RWPE1 (cell line): Measurements from ENCODE around the gene COPZ1.
A peak's percentile ranks its signal among the peaks of the same experiment; 100 is the strongest.

Experiments
- CTCF ChIA-PET: fragments of 350-600 bp; sonication (Branson Sonifier 250); formaldehyde crosslinking; extraction: SDS; loops from one replicate; lab custom pipeline; 2021; lab: Yijun Ruan, JAX
- POLR2A ChIA-PET: fragments of 400-600 bp; formaldehyde crosslinking; extraction: SDS; loops from one replicate; lab custom pipeline; 2020; ENCODE audit warnings: antibody characterized with exemption; ENCODE audit not compliant: low non-redundant PET; lab: Yijun Ruan, JAX
- DNase-seq: peaks from one replicate; pipeline ENCODE4 v3.0.0; 2012; ENCODE audit warnings: low spot score
- H3K27ac ChIP-seq: fragments of 450-650 bp; 2 replicates; pipeline ENCODE4 v1.5.1; 2017
- TF ChIP-seq, protein P1 (sequence below): fragments of 450-650 bp; conservative IDR thresholded peaks from 2 replicates; pipeline ENCODE4 v1.5.1; 2017; ENCODE audit warnings: low read depth, mild to moderate bottlenecking

Gene COPZ1

DNA sequence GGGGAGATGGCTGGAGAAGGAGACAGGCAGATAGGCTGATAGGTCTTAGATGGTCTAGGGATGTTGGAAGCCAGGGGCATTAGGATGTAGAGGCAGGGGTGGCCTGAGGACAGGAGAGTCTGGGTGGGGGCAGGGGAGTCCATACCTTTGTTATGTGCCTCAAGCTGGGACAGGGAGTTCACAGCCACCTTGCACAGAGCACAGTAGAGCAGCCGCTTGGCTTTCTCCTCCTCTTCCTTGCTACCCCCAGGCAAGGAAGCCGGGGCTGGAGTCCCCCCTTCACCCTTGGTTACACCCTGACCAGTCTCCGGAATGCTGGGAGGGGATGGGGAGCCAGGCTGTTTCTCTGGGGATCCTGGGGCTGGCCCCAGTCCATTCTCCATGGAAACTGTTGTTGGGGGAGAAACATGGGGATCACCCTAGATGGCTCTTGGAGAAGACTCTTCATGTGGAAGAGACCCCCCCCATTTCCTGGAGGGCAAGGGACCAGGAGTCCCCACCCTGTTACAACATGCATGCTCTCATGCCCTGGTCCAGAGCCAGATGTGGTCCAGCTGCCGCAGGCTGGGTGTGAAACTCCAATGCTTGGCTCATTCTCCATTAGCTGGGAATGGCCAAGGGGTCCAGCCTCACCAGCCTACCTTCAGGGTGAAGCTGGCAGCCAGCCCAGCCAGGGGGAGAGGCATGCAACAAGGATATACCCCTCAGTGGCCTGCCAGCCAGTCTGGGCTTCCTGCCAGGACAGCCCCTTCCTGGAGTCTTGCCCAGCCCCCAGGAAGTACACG, 46.6 kb downstream of the COPZ1 start:
- TF ChIP-seq, protein P1, sequence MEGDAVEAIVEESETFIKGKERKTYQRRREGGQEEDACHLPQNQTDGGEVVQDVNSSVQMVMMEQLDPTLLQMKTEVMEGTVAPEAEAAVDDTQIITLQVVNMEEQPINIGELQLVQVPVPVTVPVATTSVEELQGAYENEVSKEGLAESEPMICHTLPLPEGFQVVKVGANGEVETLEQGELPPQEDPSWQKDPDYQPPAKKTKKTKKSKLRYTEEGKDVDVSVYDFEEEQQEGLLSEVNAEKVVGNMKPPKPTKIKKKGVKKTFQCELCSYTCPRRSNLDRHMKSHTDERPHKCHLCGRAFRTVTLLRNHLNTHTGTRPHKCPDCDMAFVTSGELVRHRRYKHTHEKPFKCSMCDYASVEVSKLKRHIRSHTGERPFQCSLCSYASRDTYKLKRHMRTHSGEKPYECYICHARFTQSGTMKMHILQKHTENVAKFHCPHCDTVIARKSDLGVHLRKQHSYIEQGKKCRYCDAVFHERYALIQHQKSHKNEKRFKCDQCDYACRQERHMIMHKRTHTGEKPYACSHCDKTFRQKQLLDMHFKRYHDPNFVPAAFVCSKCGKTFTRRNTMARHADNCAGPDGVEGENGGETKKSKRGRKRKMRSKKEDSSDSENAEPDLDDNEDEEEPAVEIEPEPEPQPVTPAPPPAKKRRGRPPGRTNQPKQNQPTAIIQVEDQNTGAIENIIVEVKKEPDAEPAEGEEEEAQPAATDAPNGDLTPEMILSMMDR: no peak
- ChIA-PET CTCF (interaction anchor here (0.8 to 1.0 kb wide), 3 partner anchors 28 to 75 kb away, joined by 3 to 5 read pairs (median 3); no protein-coding TSS in a partner anchor), POLR2A (no interaction called here)
- peak overlapping the region; percentile 86 for H3K27ac ChIP-seq
- no peak for DNase-seq

- H3K27ac ChIP-seq: peak overlapping the region; percentile 86
- no peak for DNase-seq
- ChIA-PET CTCF (interaction anchor here (0.9 to 1.2 kb wide), 2 partner anchors 27 kb away, joined by 3 read pairs; no protein-coding TSS in a partner anchor), POLR2A (no interaction called here)
- TF ChIP-seq, protein P1: no peak
Observed at GRCh38 chr12:54372113-54372806, 47.3 kb downstream of the COPZ1 start.

- peak overlapping the region; percentile 86 for H3K27ac ChIP-seq
- ChIA-PET POLR2A (interaction anchor here (0.6 kb wide), 1 partner anchor 8 kb away, joined by 3 read pairs; no protein-coding TSS in a partner anchor), CTCF (interaction anchor here (0.6 to 1.2 kb wide), 3 partner anchors 25 to 117 kb away, joined by 3 read pairs; no protein-coding TSS in a partner anchor)
- no peak for DNase-seq
- TF ChIP-seq, protein P1: no peak
Observed at GRCh38 chr12:54373649-54374561, 49.0 kb downstream of the COPZ1 start.

DNA sequence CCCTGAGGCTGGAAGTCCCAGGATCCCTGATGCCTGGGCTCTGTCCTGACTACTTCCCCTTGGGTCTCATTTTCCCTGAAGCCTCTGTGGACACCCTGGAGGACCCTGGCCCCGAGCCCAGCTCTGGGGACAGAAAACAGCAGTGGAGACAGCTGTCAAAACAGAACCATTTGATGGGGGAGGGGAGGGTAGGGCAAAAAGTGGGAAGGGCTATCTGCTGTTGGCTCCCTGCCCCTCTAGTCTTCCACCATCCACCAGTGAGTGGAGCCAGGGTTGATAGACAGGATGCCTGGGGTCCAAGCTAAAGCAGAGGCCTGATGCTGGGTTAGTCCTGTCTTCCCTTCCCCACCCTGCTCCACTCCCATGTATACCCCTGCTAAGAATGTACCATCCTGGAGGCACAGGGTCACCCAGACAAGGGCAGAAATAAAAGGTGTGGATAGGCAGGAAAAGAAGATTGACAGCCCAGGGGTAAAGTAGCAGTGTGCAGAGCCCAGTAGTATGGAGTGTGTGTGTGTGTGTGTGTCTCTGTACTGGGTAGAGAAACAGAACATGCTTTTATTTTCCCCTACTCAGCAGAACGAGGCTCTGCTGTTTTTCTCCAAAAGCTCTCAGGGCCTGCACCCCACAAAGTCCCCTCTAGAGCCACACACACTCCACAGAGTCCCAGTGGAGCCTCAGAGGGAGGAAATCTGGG, 49.8 kb downstream of the COPZ1 start:
- no peak for DNase-seq
- TF ChIP-seq, protein P1: no peak
- CTCF ChIA-PET: interaction anchor here (0.6 kb wide), 1 partner anchor 24 kb away, joined by 3 read pairs; no protein-coding TSS in a partner anchor
- H3K27ac ChIP-seq: peak overlapping the region; percentile 86
- POLR2A ChIA-PET: interaction anchor here (0.6 kb wide), 1 partner anchor 63 kb away, joined by 3 read pairs; no protein-coding TSS in a partner anchor

- TF ChIP-seq, protein P1: no peak
- POLR2A ChIA-PET: interaction anchor here (0.6 kb wide), 1 partner anchor 62 kb away, joined by 3 read pairs; no protein-coding TSS in a partner anchor
- CTCF ChIA-PET: no interaction called here
- peak overlapping the region; percentile 86 for H3K27ac ChIP-seq
- DNase-seq: no peak
Observed at GRCh38 chr12:54375259-54375579, 50.3 kb downstream of the COPZ1 start.
